Activated naive CD8-positive, alpha-beta T cell treated with anti-CD3 and anti-CD28 coated beads, Interleukin-2, amount 10 ng/mL, durations not matched to agents 7 days and 5 days (primary cell): ENCODE data around the gene SNX3. TPM values are rescaled to one million over a fixed set of nuclear protein-coding genes. Genes with fewer than 3 reads are reported as not detected.

Experiments
- ATAC-seq: fragments of 150-1000 bp; cut with Tn5 transposase; one replicate; pipeline ENCODE4 v1.10.0; 2021; ENCODE audit warnings: low read depth, moderate library complexity
- POLR2A ChIA-PET: fragments of 350-600 bp; sonication (Branson Sonifier 250); formaldehyde crosslinking; loops from one replicate; lab custom pipeline; 2021; ENCODE audit warnings: antibody characterized with exemption; lab: Charles Lee
- DNase-seq: peaks from one replicate; pipeline ENCODE4 v3.0.0; 2021
- H3K27ac Mint-ChIP-seq: one replicate; pipeline ENCODE4 v1.8.0; 2022; ENCODE audit warnings: mild to moderate bottlenecking, mixed read lengths
- H3K27me3 Mint-ChIP-seq: one replicate; pipeline ENCODE4 v1.8.0; 2022; ENCODE audit warnings: mild to moderate bottlenecking, moderate library complexity, mixed read lengths
- H3K36me3 Mint-ChIP-seq: one replicate; pipeline ENCODE4 v1.8.0; 2021; ENCODE audit warnings: mild to moderate bottlenecking, mixed read lengths
- H3K4me1 Mint-ChIP-seq: one replicate; pipeline ENCODE4 v1.8.0; 2021; ENCODE audit warnings: mixed read lengths
- H3K4me3 Mint-ChIP-seq: one replicate; pipeline ENCODE4 v1.8.0; 2022; ENCODE audit warnings: mild to moderate bottlenecking, moderate library complexity, mixed read lengths
- H3K9me3 Mint-ChIP-seq: one replicate; pipeline ENCODE4 v1.8.0; 2021; ENCODE audit warnings: mixed read lengths
- total RNA-seq, 2 experiments: library from RNA; stranded (reverse); gene quantifications; one replicate each; pipeline ENCODE4 v1.2.3, GENCODE V29; 2021

The SNX3 gene
- total RNA-seq, 2 experiments from 2014 or later, result 85.0 to 92.5 TPM

GRCh38 chr6:108186226-108186625, 74.6 kb downstream of the SNX3 start:
- H3K27me3 Mint-ChIP-seq, result peaks cover 50% of the 10 kb centered on the region
- H3K4me3 Mint-ChIP-seq, result no peak overlapping the region
- H3K4me1 Mint-ChIP-seq, result no peaks in the 10 kb centered on the region
- no peak overlapping the region for H3K27ac Mint-ChIP-seq
- DNase-seq (no peak), ATAC-seq (no peak)
- no peaks in the 10 kb centered on the region for H3K9me3 Mint-ChIP-seq
- POLR2A ChIA-PET, result no interaction called here
- H3K36me3 Mint-ChIP-seq, result no peaks in the 10 kb centered on the region

DNA sequence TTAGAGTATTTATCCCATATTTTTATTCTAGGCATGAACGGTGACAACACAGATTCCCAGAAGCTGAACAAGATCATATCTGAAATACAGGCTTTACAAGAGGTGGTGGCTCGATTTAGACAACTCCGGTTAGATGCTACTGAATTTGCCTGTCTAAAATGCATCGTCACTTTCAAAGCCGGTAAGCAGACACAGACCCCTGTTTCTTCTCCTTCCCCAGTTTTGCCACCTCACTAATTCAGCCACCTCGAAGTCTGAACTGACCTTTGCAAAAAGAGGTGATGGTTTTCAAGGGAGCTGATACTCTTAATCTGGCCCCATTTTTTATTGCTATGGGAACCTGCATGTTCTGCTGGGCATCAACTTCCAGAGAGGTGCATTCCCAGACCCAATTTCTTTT, 80.1 kb downstream of the SNX3 start:
- H3K27me3 Mint-ChIP-seq, result peaks cover 79% of the 10 kb centered on the region
- no peaks in the 10 kb centered on the region for H3K36me3 Mint-ChIP-seq
- no peak overlapping the region for H3K27ac Mint-ChIP-seq
- H3K9me3 Mint-ChIP-seq, result no peaks in the 10 kb centered on the region
- ATAC-seq, result no peak
- DNase-seq, result no peak
- H3K4me3 Mint-ChIP-seq, result no peak overlapping the region
- POLR2A ChIA-PET, result no interaction called here
- peaks cover 5% of the 10 kb centered on the region for H3K4me1 Mint-ChIP-seq

- Mint-ChIP-seq H3K36me3 (no peaks in the 10 kb centered on the region), H3K4me1 (peaks cover 7% of the 10 kb centered on the region), H3K27ac (no peak overlapping the region), H3K9me3 (no peaks in the 10 kb centered on the region), H3K4me3 (no peak overlapping the region), H3K27me3 (peaks cover 80% of the 10 kb centered on the region)
- DNase-seq, result no peak
- no peak for ATAC-seq
- POLR2A ChIA-PET, result no interaction called here
These were observed 80.6 kb downstream of the SNX3 start for GRCh38 chr6:108180266-108180665.

DNA sequence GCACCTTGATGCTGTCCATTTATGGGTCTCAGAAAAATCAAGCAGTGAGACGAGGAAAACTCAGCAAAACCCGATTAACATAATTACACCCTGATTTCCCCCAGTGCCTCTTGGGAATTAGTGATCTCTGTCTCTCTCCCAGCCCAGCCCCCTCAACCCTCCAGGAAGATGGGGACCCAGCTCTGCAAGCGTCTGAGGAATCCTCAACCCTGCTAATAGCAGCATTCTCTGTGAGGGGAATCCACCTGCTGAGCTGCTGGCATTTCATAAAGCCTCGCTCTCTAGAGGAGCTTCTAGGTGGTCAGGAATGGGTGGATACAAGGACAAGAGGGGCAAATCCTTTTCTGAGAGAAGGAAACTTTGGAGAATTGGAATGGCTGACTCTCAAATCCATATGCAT, 81.1 kb downstream of the SNX3 start:
- no peak overlapping the region for H3K27ac Mint-ChIP-seq
- DNase-seq (no peak), ATAC-seq (no peak)
- no peaks in the 10 kb centered on the region for H3K36me3 Mint-ChIP-seq
- H3K4me1 Mint-ChIP-seq, result peaks cover 9% of the 10 kb centered on the region
- peaks cover 80% of the 10 kb centered on the region for H3K27me3 Mint-ChIP-seq
- no peaks in the 10 kb centered on the region for H3K9me3 Mint-ChIP-seq
- no peak overlapping the region for H3K4me3 Mint-ChIP-seq
- POLR2A ChIA-PET, result no interaction called here

DNA sequence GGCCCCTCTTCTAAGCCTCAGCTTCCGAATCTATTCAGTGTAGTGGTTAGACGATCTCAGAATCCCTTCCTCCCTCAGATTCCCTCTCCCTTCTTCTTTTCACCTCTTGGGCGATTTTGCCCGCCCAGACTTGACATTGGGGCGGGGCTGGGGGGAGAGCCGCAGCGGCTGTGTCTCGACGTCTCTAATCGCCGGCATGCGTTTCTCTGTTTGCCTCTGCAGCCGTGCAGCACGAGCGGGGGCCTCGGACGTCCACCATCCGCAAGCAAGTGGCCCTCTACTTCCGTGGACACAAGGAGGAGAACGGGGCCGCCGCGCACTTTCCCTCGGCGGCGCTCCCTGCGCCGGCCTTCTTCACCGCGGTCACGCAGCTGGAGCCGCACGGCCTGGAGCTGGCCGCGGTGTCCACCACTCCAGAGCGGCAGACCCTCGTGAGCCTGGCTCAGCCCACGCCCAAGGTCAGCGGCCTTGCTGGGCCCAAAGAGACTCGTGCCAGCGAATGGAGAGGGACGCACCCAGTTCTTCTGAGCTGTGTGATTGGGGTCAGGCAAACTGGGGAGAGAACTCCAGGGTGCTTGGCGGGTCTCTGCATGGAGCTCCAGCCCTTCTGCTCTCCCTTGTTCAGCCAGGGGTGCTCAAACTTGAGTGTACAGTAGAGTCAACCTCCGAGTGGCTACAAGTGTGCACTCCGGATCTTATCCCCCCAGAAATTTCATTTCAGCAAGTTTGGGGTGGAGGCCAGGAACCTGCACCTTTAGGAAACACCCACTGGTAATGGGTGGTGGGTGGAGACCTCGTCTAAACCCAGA, 84.4 kb downstream of the SNX3 start:
- peak overlapping the region; percentile 65 for H3K4me3 Mint-ChIP-seq
- DNase-seq (no peak), ATAC-seq (no peak)
- POLR2A ChIA-PET, result interaction anchor here (1.1 kb wide), 1 partner anchor 41 kb away, joined by 8 read pairs; no protein-coding TSS in a partner anchor
- H3K27ac Mint-ChIP-seq, result no peak overlapping the region
- peaks cover 9% of the 10 kb centered on the region for H3K4me1 Mint-ChIP-seq
- H3K36me3 Mint-ChIP-seq, result no peaks in the 10 kb centered on the region
- no peaks in the 10 kb centered on the region for H3K9me3 Mint-ChIP-seq
- peaks cover 95% of the 10 kb centered on the region for H3K27me3 Mint-ChIP-seq

DNA sequence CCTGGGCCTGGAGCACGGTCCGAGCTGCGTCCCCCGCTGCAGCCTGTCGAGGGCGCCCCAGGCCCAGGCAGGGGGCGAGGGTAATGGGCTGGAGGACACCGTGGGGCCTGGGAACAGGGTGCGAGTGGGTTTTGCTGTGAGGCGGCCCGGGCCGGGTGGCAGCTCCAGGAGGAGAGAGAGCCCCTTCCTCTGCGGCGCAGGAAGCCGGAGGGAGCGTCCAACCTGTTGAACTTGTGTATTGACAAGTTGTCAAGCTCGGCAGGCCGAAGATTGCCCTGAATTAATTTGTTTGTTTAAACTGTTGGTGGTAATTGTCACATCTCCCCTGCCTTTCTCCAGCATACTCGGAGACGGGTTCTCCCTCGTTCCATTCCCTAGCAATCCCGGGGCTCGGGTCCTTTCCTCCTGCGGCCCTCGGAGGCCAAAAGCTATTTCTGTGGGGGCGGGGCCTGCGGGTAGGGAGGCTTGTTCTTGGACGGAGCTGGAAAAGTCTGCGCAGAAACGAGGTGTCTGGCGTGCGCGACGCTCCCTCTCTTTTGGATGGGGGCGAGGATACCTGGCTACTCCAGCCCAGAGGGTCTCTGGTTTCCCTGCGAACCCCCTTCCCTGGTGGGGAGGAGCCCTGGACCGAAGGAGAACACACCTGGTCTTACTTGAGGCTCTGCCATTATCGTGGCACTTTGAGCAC, 85.1 kb downstream of the SNX3 start:
- no peak overlapping the region for H3K27ac Mint-ChIP-seq
- H3K9me3 Mint-ChIP-seq, result no peaks in the 10 kb centered on the region
- ATAC-seq (no peak), DNase-seq (peak; percentile 42)
- H3K4me3 Mint-ChIP-seq, result peak overlapping the region; percentile 65
- peaks cover 96% of the 10 kb centered on the region for H3K27me3 Mint-ChIP-seq
- peaks cover 13% of the 10 kb centered on the region for H3K4me1 Mint-ChIP-seq
- POLR2A ChIA-PET, result interaction anchor here (1.1 kb wide), 1 partner anchor 40 kb away, joined by 8 read pairs; no protein-coding TSS in a partner anchor
- no peaks in the 10 kb centered on the region for H3K36me3 Mint-ChIP-seq

GRCh38 chr6:108175176-108175591, 85.7 kb downstream of the SNX3 start:
- no peaks in the 10 kb centered on the region for H3K9me3 Mint-ChIP-seq
- no peak for ATAC-seq
- no peak overlapping the region for H3K4me3 Mint-ChIP-seq
- no peak for DNase-seq
- H3K4me1 Mint-ChIP-seq, result peaks cover 13% of the 10 kb centered on the region
- no peak overlapping the region for H3K27ac Mint-ChIP-seq
- no peaks in the 10 kb centered on the region for H3K36me3 Mint-ChIP-seq
- peaks cover 96% of the 10 kb centered on the region for H3K27me3 Mint-ChIP-seq
- POLR2A ChIA-PET, result no interaction called here

DNA sequence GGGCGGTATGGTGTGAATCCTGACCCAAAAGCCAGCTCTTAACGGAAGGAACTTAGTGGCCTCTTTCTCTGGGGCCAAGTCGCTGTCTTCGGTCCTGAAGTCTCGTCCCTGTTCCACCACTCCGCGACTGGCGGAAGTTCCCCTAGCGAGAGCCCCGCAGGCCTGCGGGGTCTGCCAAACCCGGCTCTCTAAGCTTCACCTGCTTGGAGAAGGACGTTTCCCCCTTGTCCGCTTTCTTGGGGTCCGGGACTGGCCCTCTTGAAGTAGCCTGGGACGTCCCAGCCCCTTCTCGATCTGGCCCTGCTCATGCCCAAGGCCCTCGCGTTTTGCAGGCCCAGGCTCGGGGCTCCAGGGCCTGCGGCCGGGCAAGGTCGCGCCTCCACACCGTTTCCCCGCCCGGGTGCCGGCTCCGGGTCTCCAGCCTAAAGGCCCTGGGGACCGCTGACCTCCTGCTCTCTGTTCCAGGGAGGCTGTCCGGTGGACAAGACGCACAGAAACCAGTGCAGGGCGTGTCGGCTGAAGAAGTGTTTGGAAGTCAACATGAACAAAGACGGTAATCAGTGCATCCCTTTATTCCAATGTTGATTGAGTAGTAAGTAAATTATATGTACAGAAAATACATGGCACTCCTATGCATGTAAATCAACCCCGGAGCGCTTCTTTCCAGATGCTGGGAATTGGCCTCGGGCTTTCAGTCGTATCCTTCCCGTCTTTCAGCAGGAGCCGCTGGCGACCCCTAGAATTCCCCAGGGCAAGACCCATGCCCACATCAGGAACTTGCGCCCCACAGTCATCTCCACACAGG, 86.3 kb downstream of the SNX3 start:
- no peak overlapping the region for H3K4me3 Mint-ChIP-seq
- H3K27me3 Mint-ChIP-seq, result peaks cover 97% of the 10 kb centered on the region
- peaks cover 13% of the 10 kb centered on the region for H3K4me1 Mint-ChIP-seq
- H3K36me3 Mint-ChIP-seq, result no peaks in the 10 kb centered on the region
- POLR2A ChIA-PET, result no interaction called here
- no peaks in the 10 kb centered on the region for H3K9me3 Mint-ChIP-seq
- no peak overlapping the region for H3K27ac Mint-ChIP-seq
- DNase-seq (peak; percentile 69), ATAC-seq (peak; percentile 76)

DNA sequence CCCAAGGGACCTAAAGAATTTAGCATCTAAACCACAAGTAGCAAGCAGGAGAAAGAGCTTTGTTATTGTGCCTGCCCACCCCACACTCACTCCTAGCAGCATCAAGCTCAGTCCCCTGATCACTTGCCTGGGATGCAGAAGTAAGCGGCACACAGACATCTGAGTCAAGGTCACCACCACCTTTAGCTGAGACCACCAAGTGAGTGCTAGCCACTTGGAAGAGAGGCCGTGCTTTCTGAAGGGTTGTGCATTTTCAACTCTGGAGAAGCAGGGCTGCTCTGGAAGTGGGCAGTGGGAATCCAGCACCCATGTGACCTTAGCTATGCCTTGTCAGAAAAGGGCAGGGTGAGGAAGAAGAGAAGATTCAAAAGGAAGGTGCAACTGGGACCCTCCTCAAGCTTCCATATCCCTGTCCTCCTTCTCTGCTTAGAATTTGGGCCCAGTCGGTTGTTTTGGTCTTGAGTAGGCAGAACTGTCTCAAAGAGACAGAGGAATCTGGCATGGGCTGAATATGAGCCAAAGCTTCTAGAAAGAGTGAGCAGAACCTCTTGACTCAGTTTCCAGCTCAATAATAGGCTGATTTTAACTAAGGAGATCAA, 88.8 kb downstream of the SNX3 start:
- Mint-ChIP-seq H3K4me1 (peaks cover 19% of the 10 kb centered on the region), H3K36me3 (no peaks in the 10 kb centered on the region), H3K4me3 (no peak overlapping the region), H3K27me3 (peaks cover 93% of the 10 kb centered on the region), H3K9me3 (no peaks in the 10 kb centered on the region), H3K27ac (no peak overlapping the region)
- DNase-seq (no peak), ATAC-seq (no peak)
- POLR2A ChIA-PET, result interaction anchor here (0.5 kb wide), 1 partner anchor 57 kb away, joined by 5 read pairs; no protein-coding TSS in a partner anchor

GRCh38 chr6:108171291-108171917, 89.4 kb downstream of the SNX3 start:
- Mint-ChIP-seq H3K36me3 (no peaks in the 10 kb centered on the region), H3K4me1 (peaks cover 19% of the 10 kb centered on the region), H3K27ac (peak overlapping the region; percentile 25), H3K4me3 (no peak overlapping the region), H3K27me3 (peaks cover 90% of the 10 kb centered on the region), H3K9me3 (no peaks in the 10 kb centered on the region)
- no peak for DNase-seq
- POLR2A ChIA-PET, result interaction anchor here (0.5 kb wide), 1 partner anchor 57 kb away, joined by 5 read pairs; no protein-coding TSS in a partner anchor
- ATAC-seq, result no peak

DNA sequence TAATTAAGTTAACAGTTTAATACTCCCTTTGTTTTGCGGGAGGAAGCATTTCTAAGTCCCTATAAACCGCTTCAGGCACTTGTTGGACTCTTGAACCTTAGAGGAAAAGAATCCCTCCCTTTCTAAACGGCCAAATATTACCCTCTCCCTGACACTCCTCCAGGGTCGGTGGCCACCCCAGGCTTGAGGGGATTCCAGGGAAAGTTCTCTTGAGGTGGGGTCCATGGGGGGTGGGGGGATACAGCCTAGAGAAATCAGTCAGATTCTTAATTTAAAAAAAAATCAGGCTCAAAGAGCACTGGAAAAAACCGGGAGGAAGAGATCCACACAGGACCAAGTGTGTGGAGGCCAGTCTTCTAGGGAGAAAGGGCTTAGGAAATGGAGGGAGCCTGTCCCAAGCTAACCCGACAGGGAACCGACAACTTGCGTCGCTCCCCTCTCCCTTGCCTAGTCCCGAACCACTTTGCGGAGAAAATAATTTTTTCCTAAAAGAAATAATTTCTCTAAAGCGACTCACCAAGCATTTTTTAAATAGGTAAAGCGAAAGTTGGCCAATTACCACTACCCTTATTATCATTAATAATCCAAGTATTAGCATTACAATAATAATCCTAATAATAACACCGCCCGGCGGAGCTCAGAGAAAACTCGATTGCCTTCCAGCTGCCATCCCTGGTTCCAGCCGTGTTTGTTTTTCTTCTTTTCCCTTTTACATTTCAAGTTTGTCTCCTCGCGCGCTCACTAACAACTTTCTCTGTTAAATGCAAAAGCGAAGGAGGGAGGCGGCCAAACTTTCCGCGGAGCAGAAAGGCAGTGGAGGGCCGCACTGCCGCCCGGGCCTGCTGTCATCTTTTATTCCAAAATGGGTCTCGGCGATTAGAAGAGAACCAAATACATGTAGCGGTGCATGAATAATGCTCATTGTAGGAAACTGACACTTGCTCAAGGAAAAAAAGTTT, 90.2 kb downstream of the SNX3 start:
- H3K4me1 Mint-ChIP-seq, result peaks cover 26% of the 10 kb centered on the region
- peaks cover under 1% of the 10 kb centered on the region for H3K36me3 Mint-ChIP-seq
- H3K4me3 Mint-ChIP-seq, result no peak overlapping the region
- no peak for DNase-seq
- no peak overlapping the region for H3K27ac Mint-ChIP-seq
- peaks cover under 1% of the 10 kb centered on the region for H3K9me3 Mint-ChIP-seq
- no peak for ATAC-seq
- POLR2A ChIA-PET, result no interaction called here
- H3K27me3 Mint-ChIP-seq, result peaks cover 90% of the 10 kb centered on the region
